Measurements from ENCODE around the gene NAGLU.
A peak's percentile ranks its signal among the peaks of the same experiment; 100 is the strongest.
"Not testable (repeated sequence)": the region's sequence is repeated elsewhere in the genome, so short reads cannot be mapped to it uniquely, and the experiment has no call there.

The NAGLU gene

GRCh38 chr17:42537826-42538451 lies 1.9 kb downstream of the NAGLU start:
- Histone ChIP-seq H2BK5ac (ENCODE audit: low read length) (no peak overlapping the region), H2AK5ac (ENCODE audit: low read depth, low read length) (peak overlapping the region; percentile 32), H3K18ac (ENCODE audit: low read length) (no peak overlapping the region), H2BK15ac (ENCODE audit: low read length) (no peak overlapping the region), H4K91ac (ENCODE audit: low read depth, low read length, poor library complexity) (no peak overlapping the region), H3K4me3 (ENCODE audit: low read length in 2 of 2) (no peak overlapping the region), H3K9me3 (replicated peaks in 1 of 2; ENCODE audit: control insufficient read depth in 2 of 2, insufficient read depth in 1 of 2, low read depth in 1 of 2, low read length in 2 of 2) (no peaks in the 10 kb centered on the region), H2BK120ac (ENCODE audit: low read depth, low read length) (no peak overlapping the region), H2AFZ (ENCODE audit: low read length) (no peak overlapping the region), H3K9ac (ENCODE audit: low read depth, low read length, poor library complexity) (no peak overlapping the region), H3K4me2 (ENCODE audit: insufficient read depth, low read length, poor library complexity, severe bottlenecking) (no peak overlapping the region), H3K4ac (ENCODE audit: low read length) (no peak overlapping the region), H3K27ac (replicated peaks; ENCODE audit: low read length) (no peak overlapping the region), H3K23ac (ENCODE audit: low read depth, low read length, poor library complexity) (no peak overlapping the region), H2BK12ac (ENCODE audit: low read length) (no peak overlapping the region), H3K4me1 (ENCODE audit: control insufficient read depth in 2 of 2, insufficient read depth in 1 of 2, low read depth in 1 of 2, low read length in 2 of 2) (peaks cover 13 to 21% of the 10 kb centered on the region in 2 donors), H3K79me1 (ENCODE audit: low read depth, low read length) (peaks cover 4% of the 10 kb centered on the region), H3K27me3 (ENCODE audit: control insufficient read depth in 3 of 3, insufficient read depth in 3 of 3, low read depth in 1 of 3, low read length in 3 of 3) (peaks cover 0 to 1% (median 0%) of the 10 kb centered on the region in 3 experiments), H4K8ac (ENCODE audit: low read depth, low read length) (no peak overlapping the region), H3K14ac (ENCODE audit: low read length) (no peak overlapping the region), H3K36me3 (replicated peaks in 1 of 2; ENCODE audit: control insufficient read depth in 2 of 2, insufficient read depth in 2 of 2, low read length in 2 of 2) (peaks cover 7 to 33% of the 10 kb centered on the region in 2 donors)
- no peak for DNase-seq (ENCODE audit: low spot score)
- no CpG with 5 or more reads among the region's 5 CpGs for WGBS, 2 donors (ENCODE audit: extremely low coverage in 2 of 2, insufficient read length in 2 of 2, insufficient replicate concordance in 1 of 2)

DNA sequence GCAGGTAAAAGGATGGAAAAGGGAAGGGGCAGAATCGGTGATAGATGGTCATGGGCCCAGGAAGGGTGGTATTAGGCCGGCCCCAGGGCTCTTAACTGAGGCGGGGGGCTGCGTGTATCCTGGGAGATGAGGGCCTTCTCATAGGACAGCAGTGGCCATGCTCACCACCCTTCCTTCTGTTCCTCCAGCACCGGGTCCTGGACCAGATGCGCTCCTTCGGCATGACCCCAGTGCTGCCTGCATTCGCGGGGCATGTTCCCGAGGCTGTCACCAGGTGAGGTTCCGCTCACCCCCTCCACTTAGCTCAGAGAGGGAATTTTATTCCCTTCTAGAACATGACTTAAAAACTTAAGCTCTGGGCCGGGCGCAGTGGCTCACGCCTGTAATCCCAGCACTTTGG lies 2.4 kb downstream of the NAGLU start:
- Histone ChIP-seq H3K4me1 (ENCODE audit: control insufficient read depth in 2 of 2, insufficient read depth in 1 of 2, low read depth in 1 of 2, low read length in 2 of 2) (peaks cover 13 to 21% of the 10 kb centered on the region in 2 donors), H4K91ac (ENCODE audit: low read depth, low read length, poor library complexity) (no peak overlapping the region), H2BK15ac (ENCODE audit: low read length) (no peak overlapping the region), H2BK5ac (ENCODE audit: low read length) (no peak overlapping the region), H3K4me3 (ENCODE audit: low read length in 2 of 2) (no peak overlapping the region), H3K4ac (ENCODE audit: low read length) (no peak overlapping the region), H2BK12ac (ENCODE audit: low read length) (no peak overlapping the region), H3K4me2 (ENCODE audit: insufficient read depth, low read length, poor library complexity, severe bottlenecking) (no peak overlapping the region), H4K8ac (ENCODE audit: low read depth, low read length) (no peak overlapping the region), H3K18ac (ENCODE audit: low read length) (no peak overlapping the region), H3K79me1 (ENCODE audit: low read depth, low read length) (peaks cover 4% of the 10 kb centered on the region), H3K36me3 (replicated peaks in 1 of 2; ENCODE audit: control insufficient read depth in 2 of 2, insufficient read depth in 2 of 2, low read length in 2 of 2) (peaks cover 12 to 38% of the 10 kb centered on the region in 2 donors), H3K23ac (ENCODE audit: low read depth, low read length, poor library complexity) (no peak overlapping the region), H3K9me3 (replicated peaks in 1 of 2; ENCODE audit: control insufficient read depth in 2 of 2, insufficient read depth in 1 of 2, low read depth in 1 of 2, low read length in 2 of 2) (no peaks in the 10 kb centered on the region), H3K27ac (replicated peaks; ENCODE audit: low read length) (no peak overlapping the region), H2BK120ac (ENCODE audit: low read depth, low read length) (no peak overlapping the region), H2AK5ac (ENCODE audit: low read depth, low read length) (peak overlapping the region; percentile 32), H3K27me3 (ENCODE audit: control insufficient read depth in 3 of 3, insufficient read depth in 3 of 3, low read depth in 1 of 3, low read length in 3 of 3) (peaks cover 0 to 1% (median 0%) of the 10 kb centered on the region in 3 experiments), H3K9ac (ENCODE audit: low read depth, low read length, poor library complexity) (no peak overlapping the region), H3K14ac (ENCODE audit: low read length) (no peak overlapping the region), H2AFZ (ENCODE audit: low read length) (no peak overlapping the region)
- DNase-seq (ENCODE audit: low spot score): no peak
- no CpG with 5 or more reads among the region's 14 CpGs for WGBS, 2 donors (ENCODE audit: extremely low coverage in 2 of 2, insufficient read length in 2 of 2, insufficient replicate concordance in 1 of 2)

GRCh38 chr17:42540558-42540957 lies 4.5 kb downstream of the NAGLU start:
- peaks cover 17 to 48% of the 10 kb centered on the region in 2 donors for H3K36me3 ChIP-seq (replicated peaks in 1 of 2; ENCODE audit: control insufficient read depth in 2 of 2, insufficient read depth in 2 of 2, low read length in 2 of 2)

GRCh38 chr17:42541041-42541833 lies 5.2 kb downstream of the NAGLU start:
- Histone ChIP-seq H3K27ac (replicated peaks; ENCODE audit: low read length) (no peak overlapping the region), H2AFZ (ENCODE audit: low read length) (no peak overlapping the region), H2BK5ac (ENCODE audit: low read length) (no peak overlapping the region), H3K79me1 (ENCODE audit: low read depth, low read length) (peaks cover 4% of the 10 kb centered on the region), H3K4me1 (ENCODE audit: control insufficient read depth in 2 of 2, insufficient read depth in 1 of 2, low read depth in 1 of 2, low read length in 2 of 2) (peaks cover 7 to 9% of the 10 kb centered on the region in 2 donors), H3K4me3 (ENCODE audit: low read length in 2 of 2) (no peak overlapping the region), H4K91ac (ENCODE audit: low read depth, low read length, poor library complexity) (no peak overlapping the region), H2BK120ac (ENCODE audit: low read depth, low read length) (no peak overlapping the region), H2BK15ac (ENCODE audit: low read length) (no peak overlapping the region), H3K18ac (ENCODE audit: low read length) (no peak overlapping the region), H3K27me3 (ENCODE audit: control insufficient read depth in 3 of 3, insufficient read depth in 3 of 3, low read depth in 1 of 3, low read length in 3 of 3) (peaks cover 0 to 1% (median 0%) of the 10 kb centered on the region in 3 experiments), H3K4ac (ENCODE audit: low read length) (no peak overlapping the region), H4K8ac (ENCODE audit: low read depth, low read length) (no peak overlapping the region), H3K9me3 (replicated peaks in 1 of 2; ENCODE audit: control insufficient read depth in 2 of 2, insufficient read depth in 1 of 2, low read depth in 1 of 2, low read length in 2 of 2) (no peaks in the 10 kb centered on the region), H3K4me2 (ENCODE audit: insufficient read depth, low read length, poor library complexity, severe bottlenecking) (no peak overlapping the region), H2AK5ac (ENCODE audit: low read depth, low read length) (no peak overlapping the region), H3K23ac (ENCODE audit: low read depth, low read length, poor library complexity) (no peak overlapping the region), H2BK12ac (ENCODE audit: low read length) (no peak overlapping the region), H3K36me3 (replicated peaks in 1 of 2; ENCODE audit: control insufficient read depth in 2 of 2, insufficient read depth in 2 of 2, low read length in 2 of 2) (peaks cover 17 to 48% of the 10 kb centered on the region in 2 donors), H3K14ac (ENCODE audit: low read length) (no peak overlapping the region), H3K9ac (ENCODE audit: low read depth, low read length, poor library complexity) (no peak overlapping the region)
- DNase-seq (ENCODE audit: low spot score): no peak
- WGBS, 2 donors (ENCODE audit: extremely low coverage in 2 of 2, insufficient read length in 2 of 2, insufficient replicate concordance in 1 of 2): no CpG with 5 or more reads among the region's 17 CpGs

More at GRCh38 chr17:42540558-42540957, 4.5 kb downstream of the NAGLU start:
- WGBS, 2 donors (ENCODE audit: extremely low coverage in 2 of 2, insufficient read length in 2 of 2, insufficient replicate concordance in 1 of 2): no CpG with 5 or more reads among the region's 4 CpGs
- H3K14ac ChIP-seq (ENCODE audit: low read length); H3K27ac ChIP-seq (replicated peaks; ENCODE audit: low read length); H3K23ac ChIP-seq (ENCODE audit: low read depth, low read length, poor library complexity); H2AK5ac ChIP-seq (ENCODE audit: low read depth, low read length); H2BK5ac ChIP-seq (ENCODE audit: low read length); H4K91ac ChIP-seq (ENCODE audit: low read depth, low read length, poor library complexity); H2BK12ac ChIP-seq (ENCODE audit: low read length); H3K18ac ChIP-seq (ENCODE audit: low read length); H3K4me2 ChIP-seq (ENCODE audit: insufficient read depth, low read length, poor library complexity, severe bottlenecking); H3K4ac ChIP-seq (ENCODE audit: low read length); H3K9ac ChIP-seq (ENCODE audit: low read depth, low read length, poor library complexity); H2BK120ac ChIP-seq (ENCODE audit: low read depth, low read length); H2AFZ ChIP-seq (ENCODE audit: low read length); H3K27me3 ChIP-seq (ENCODE audit: control insufficient read depth in 3 of 3, insufficient read depth in 3 of 3, low read depth in 1 of 3, low read length in 3 of 3); DNase-seq (ENCODE audit: low spot score); H2BK15ac ChIP-seq (ENCODE audit: low read length); H3K79me1 ChIP-seq (ENCODE audit: low read depth, low read length); H3K4me3 ChIP-seq (ENCODE audit: low read length in 2 of 2); H3K9me3 ChIP-seq (replicated peaks in 1 of 2; ENCODE audit: control insufficient read depth in 2 of 2, insufficient read depth in 1 of 2, low read depth in 1 of 2, low read length in 2 of 2); H4K8ac ChIP-seq (ENCODE audit: low read depth, low read length): not testable (repeated sequence)
- peaks cover 10 to 12% of the 10 kb centered on the region in 2 donors for H3K4me1 ChIP-seq (ENCODE audit: control insufficient read depth in 2 of 2, insufficient read depth in 1 of 2, low read depth in 1 of 2, low read length in 2 of 2)

Data from neuronal stem cell (in vitro differentiated cells).